Suprapubic skin (tissue), 3 donors: ENCODE results near the gene S100A7A.

Experiments used
- CTCF ChIP-seq, 2 donors: fragments of 200-600 bp in 1 of 2; fragments of 450-650 bp in 1 of 2; sonication (generic) in 1 of 2; IDR thresholded peaks; one replicate each; pipeline ENCODE4 v1.5.1; 2016 to 2019; ENCODE audit warnings: antibody characterized with exemption in 2 of 2, mild to moderate bottlenecking in 1 of 2, moderate library complexity in 1 of 2
- POLR2A ChIP-seq, 2 donors: fragments of 450-650 bp; IDR thresholded peaks; one replicate each; pipeline ENCODE4 v1.6.1; 2017; ENCODE audit warnings: antibody characterized with exemption in 2 of 2, mild to moderate bottlenecking in 2 of 2, moderate library complexity in 2 of 2

GRCh38 chr1:153397051-153397923, 19.0 kb upstream of the S100A7A start:
- TF ChIP-seq CTCF (IDR thresholded peaks at IDR 0.05): no peak
- TF ChIP-seq POLR2A (IDR thresholded peaks at IDR 0.05): no peak
